UCSD-AML1 (cell line): Measurements from ENCODE around the gene CH25H.

Experiments
- DNase-seq: peaks from one replicate; lab custom pipeline; 2025; ENCODE audit not compliant: unreplicated experiment; lab: John Stamatoyannopoulos, UW

CH25H gene

GRCh38 chr10:89159761-89160160 lies 47.4 kb downstream of the CH25H start:
- no peak for DNase-seq

- no peak for DNase-seq
These were observed 47.8 kb downstream of the CH25H start for GRCh38 chr10:89159316-89159715.

DNA sequence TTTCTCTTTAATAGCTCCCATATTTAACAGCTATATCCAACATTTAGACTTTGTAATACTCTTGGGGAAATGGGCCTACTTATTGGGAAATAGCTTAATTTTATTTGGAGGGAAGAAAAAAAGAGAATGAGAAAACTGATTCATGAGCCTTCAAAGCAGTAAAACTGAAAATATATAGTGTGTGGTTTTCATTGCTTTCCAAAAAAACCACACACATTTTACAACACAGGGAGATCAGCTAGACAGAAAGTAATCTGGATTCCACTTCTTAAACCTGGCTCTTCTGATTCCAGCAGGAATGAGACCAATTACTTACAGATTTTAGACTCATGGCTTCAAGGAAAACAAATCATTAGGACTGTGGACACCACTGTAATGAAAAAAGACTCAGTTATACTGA lies 48.7 kb downstream of the CH25H start:
- no peak for DNase-seq

GRCh38 chr10:89156161-89156835 lies 50.8 kb downstream of the CH25H start:
- no peak for DNase-seq
